Astrocyte (in vitro differentiated cells and primary cell): ENCODE data around the gene WDR27.

ENCODE experiments used
- EZH2 ChIP-seq: IDR thresholded peaks from 2 replicates; pipeline ENCODE4 v1.6.1; 2012; ENCODE audit warnings: mild to moderate bottlenecking, low read length, inconsistent platforms; ENCODE audit not compliant: insufficient read depth
- TF ChIP-seq, protein P1 (sequence below): IDR thresholded peaks from 2 replicates; pipeline ENCODE4 v1.5.1; 2011; ENCODE audit warnings: low read depth, mild to moderate bottlenecking, inconsistent platforms, low read length, moderate library complexity; ENCODE audit not compliant: insufficient read depth

DNA sequence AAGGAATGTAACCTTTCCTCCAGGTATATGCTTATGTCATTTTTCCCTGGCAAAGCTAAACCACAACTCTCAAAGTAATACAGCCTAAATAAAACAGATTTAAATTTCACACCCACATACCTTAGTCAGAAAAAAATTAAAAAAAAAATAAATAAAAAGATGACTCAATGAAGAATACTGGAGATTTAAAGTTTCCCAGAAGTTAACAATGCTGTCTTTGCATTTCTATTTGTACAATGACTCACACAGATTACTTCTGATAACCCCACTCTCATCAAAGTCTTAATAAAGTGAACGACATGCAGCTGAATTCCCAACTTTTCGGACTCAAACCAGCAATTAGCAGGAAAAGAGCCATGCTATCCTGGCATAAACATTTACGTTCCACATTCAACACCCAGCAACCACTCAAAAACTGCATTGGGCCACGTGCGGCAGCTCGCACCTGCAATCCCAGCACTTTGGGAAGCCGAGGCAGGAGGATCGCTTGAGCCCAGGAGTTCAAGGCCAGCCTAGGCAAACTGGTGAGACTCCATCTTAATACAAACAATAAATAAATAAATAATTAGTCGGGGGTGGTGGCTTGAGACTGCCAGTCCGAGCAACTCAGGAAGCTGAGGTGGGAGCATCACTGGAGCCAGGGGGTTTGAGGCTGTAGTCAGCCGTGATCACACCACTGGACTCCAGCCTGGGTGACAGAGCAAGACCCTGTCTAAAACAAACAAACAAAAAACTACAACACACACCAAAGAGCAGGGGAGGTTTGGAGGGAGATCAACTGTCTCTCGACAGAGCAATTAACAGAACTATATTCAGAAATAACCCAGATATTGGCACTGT is 130.5 kb downstream of the WDR27 start:
- TF ChIP-seq, protein P1, sequence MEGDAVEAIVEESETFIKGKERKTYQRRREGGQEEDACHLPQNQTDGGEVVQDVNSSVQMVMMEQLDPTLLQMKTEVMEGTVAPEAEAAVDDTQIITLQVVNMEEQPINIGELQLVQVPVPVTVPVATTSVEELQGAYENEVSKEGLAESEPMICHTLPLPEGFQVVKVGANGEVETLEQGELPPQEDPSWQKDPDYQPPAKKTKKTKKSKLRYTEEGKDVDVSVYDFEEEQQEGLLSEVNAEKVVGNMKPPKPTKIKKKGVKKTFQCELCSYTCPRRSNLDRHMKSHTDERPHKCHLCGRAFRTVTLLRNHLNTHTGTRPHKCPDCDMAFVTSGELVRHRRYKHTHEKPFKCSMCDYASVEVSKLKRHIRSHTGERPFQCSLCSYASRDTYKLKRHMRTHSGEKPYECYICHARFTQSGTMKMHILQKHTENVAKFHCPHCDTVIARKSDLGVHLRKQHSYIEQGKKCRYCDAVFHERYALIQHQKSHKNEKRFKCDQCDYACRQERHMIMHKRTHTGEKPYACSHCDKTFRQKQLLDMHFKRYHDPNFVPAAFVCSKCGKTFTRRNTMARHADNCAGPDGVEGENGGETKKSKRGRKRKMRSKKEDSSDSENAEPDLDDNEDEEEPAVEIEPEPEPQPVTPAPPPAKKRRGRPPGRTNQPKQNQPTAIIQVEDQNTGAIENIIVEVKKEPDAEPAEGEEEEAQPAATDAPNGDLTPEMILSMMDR: no peak
- no peak for TF ChIP-seq EZH2
